Testis (tissue), 3 donors: ENCODE data around the gene FDXR. TPM values are rescaled to one million over a fixed set of nuclear protein-coding genes. Genes with fewer than 3 reads are reported as not detected.

Experiments
- DNase-seq: peaks from one replicate; pipeline ENCODE4 v3.0.0-alpha.2; 2019
- H3K27ac ChIP-seq, 2 donors: fragments of 200-600 bp; sonication (generic); one replicate each; pipeline ENCODE4 v1.5.1; 2019
- H3K27me3 ChIP-seq: fragments of 200-600 bp; sonication (generic); one replicate; pipeline ENCODE4 v1.5.1; 2019
- H3K36me3 ChIP-seq: fragments of 200-600 bp; sonication (generic); one replicate; pipeline ENCODE4 v1.5.1; 2017; ENCODE audit warnings: low read depth; ENCODE audit errors: missing control alignments
- H3K4me1 ChIP-seq: fragments of 200-600 bp; sonication (generic); one replicate; pipeline ENCODE4 v1.5.1; 2019
- H3K4me3 ChIP-seq, 2 donors: fragments of 200-600 bp; sonication (generic); one replicate each; pipeline ENCODE4 v1.5.1; 2017 to 2019
- H3K9me3 ChIP-seq: fragments of 200-600 bp; sonication (generic); one replicate; pipeline ENCODE4 v1.5.1; 2017
- POLR2A ChIP-seq: fragments of 450-650 bp; IDR thresholded peaks from one replicate; pipeline ENCODE4 v1.6.1; 2017; ENCODE audit warnings: antibody characterized with exemption, mild to moderate bottlenecking, moderate library complexity
- WGBS, 2 donors: methylation state at CpG; one replicate each; pipeline ENCODE4 v1.1.5; 2018; 5-methylcytosine and 5-hydroxymethylcytosine counted together
- intact Hi-C: fragments of 100-400 bp; cut with DNase I; formaldehyde crosslinking; loops from one replicate; pipeline ENCODE4 v1.15.1; 2023; ENCODE audit warnings: low total_unique reads
- polyA plus RNA-seq: library from polyadenylated mRNA; stranded (reverse); fragments of 350-450 nt; fragmentation: Illumina TruSeq; extraction: RNeasy Lipid Tissue Mini Kit (QIAGEN cat#74804); gene quantifications from one replicate; pipeline ENCODE4 v1.2.3, GENCODE V29; 2014; ENCODE audit warnings: low read depth, low replicate concordance; ENCODE audit not compliant: insufficient read depth
- total RNA-seq, 2 donors: library from RNA; depleted of rRNA; stranded (reverse); fragments of >200 nt; gene quantifications; one replicate each; pipeline ENCODE4 v1.2.3, GENCODE V29; 2016
- TF ChIP-seq, protein P1 (sequence below), 3 experiments: fragments of 450-650 bp in 2 of 3; fragments of 200-600 bp in 1 of 3; sonication (generic) in 1 of 3; IDR thresholded peaks; one replicate each; pipeline ENCODE4 v1.5.1; 2016 to 2019; ENCODE audit warnings: antibody characterized with exemption in 3 of 3, mild to moderate bottlenecking in 2 of 3, moderate library complexity in 1 of 3

The FDXR gene
- total and polyA plus RNA-seq, 3 donors from 2014 or later = 97.1 to 216 (median 204) TPM

GRCh38 chr17:74814453-74814852, 58.3 kb downstream of the FDXR start:
- no peak for TF ChIP-seq POLR2A
- TF ChIP-seq, protein P1, sequence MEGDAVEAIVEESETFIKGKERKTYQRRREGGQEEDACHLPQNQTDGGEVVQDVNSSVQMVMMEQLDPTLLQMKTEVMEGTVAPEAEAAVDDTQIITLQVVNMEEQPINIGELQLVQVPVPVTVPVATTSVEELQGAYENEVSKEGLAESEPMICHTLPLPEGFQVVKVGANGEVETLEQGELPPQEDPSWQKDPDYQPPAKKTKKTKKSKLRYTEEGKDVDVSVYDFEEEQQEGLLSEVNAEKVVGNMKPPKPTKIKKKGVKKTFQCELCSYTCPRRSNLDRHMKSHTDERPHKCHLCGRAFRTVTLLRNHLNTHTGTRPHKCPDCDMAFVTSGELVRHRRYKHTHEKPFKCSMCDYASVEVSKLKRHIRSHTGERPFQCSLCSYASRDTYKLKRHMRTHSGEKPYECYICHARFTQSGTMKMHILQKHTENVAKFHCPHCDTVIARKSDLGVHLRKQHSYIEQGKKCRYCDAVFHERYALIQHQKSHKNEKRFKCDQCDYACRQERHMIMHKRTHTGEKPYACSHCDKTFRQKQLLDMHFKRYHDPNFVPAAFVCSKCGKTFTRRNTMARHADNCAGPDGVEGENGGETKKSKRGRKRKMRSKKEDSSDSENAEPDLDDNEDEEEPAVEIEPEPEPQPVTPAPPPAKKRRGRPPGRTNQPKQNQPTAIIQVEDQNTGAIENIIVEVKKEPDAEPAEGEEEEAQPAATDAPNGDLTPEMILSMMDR (IDR thresholded peaks at IDR 0.05) = no peak
- Histone ChIP-seq H3K27me3 (no peaks in the 10 kb centered on the region), H3K36me3 (no peaks in the 10 kb centered on the region), H3K9me3 (no peaks in the 10 kb centered on the region), H3K27ac (no peak overlapping the region), H3K4me1 (no peaks in the 10 kb centered on the region), H3K4me3 (no peak overlapping the region)
- no peak for DNase-seq
- intact Hi-C loops = no loop called here
- 91 to 94% methylated on average over 5 of the region's 5 CpGs for WGBS, 2 donors

Other genes starting within 250 kb of the FDXR start
- gene CD300E, start 249.3 kb downstream of the FDXR start, total RNA-seq = under 1 TPM in 1 of 2 donors, not detected in 1; 0.31 TPM
- 0.45 TPM for gene CD300E, start 249.3 kb downstream of the FDXR start, polyA plus RNA-seq
- 1 to 10 TPM in 1 of 2 donors, under 1 TPM in 1; 0.43 to 1.1 TPM for gene CD300LF, start 160.1 kb downstream of the FDXR start, total RNA-seq
- gene CD300LF, start 160.1 kb downstream of the FDXR start, polyA plus RNA-seq = 0.79 TPM
- gene RAB37, start 135.7 kb downstream of the FDXR start, total RNA-seq = under 1 TPM; 0.81 to 0.94 TPM
- 1.9 TPM for gene RAB37, start 135.7 kb downstream of the FDXR start, polyA plus RNA-seq
- 10 to 100 TPM; 26.9 to 28.6 TPM for gene NHERF1, start 124.4 kb downstream of the FDXR start, total RNA-seq
- gene NHERF1, start 124.4 kb downstream of the FDXR start, polyA plus RNA-seq = 69.2 TPM
- 10 to 100 TPM; 45.6 to 51.3 TPM for gene NAT9, start 96.6 kb downstream of the FDXR start, total RNA-seq
- 43.8 TPM for gene NAT9, start 96.6 kb downstream of the FDXR start, polyA plus RNA-seq
- 10 to 100 TPM; 20.1 to 20.8 TPM for gene GRIN2C, start 13.1 kb downstream of the FDXR start, total RNA-seq
- 7.7 TPM for gene GRIN2C, start 13.1 kb downstream of the FDXR start, polyA plus RNA-seq
- 1 to 10 TPM; 1.4 to 2.0 TPM for gene FADS6, start 20.6 kb upstream of the FDXR start, total RNA-seq
- 0.95 TPM for gene FADS6, start 20.6 kb upstream of the FDXR start, polyA plus RNA-seq
- 1 to 10 TPM; 2.0 to 2.1 TPM for gene USH1G, start 50.3 kb upstream of the FDXR start, total RNA-seq
- gene USH1G, start 50.3 kb upstream of the FDXR start, polyA plus RNA-seq = 1.1 TPM
- gene OTOP2, start 51.3 kb upstream of the FDXR start, total RNA-seq = 1 to 10 TPM; 2.4 to 5.7 TPM
- gene OTOP2, start 51.3 kb upstream of the FDXR start, polyA plus RNA-seq = 5.7 TPM
- gene OTOP3, start 62.9 kb upstream of the FDXR start, total RNA-seq = under 1 TPM in 1 of 2 donors, not detected in 1; 0.12 TPM
- not detected for gene OTOP3, start 62.9 kb upstream of the FDXR start, polyA plus RNA-seq
- gene HID1, start 99.8 kb upstream of the FDXR start, total RNA-seq = 10 to 100 TPM; 40.9 to 45.8 TPM
- gene HID1, start 99.8 kb upstream of the FDXR start, polyA plus RNA-seq = 18.6 TPM
- gene CDR2L, start 114.6 kb upstream of the FDXR start, total RNA-seq = 10 to 100 TPM; 39.5 to 39.6 TPM
- 16.6 TPM for gene CDR2L, start 114.6 kb upstream of the FDXR start, polyA plus RNA-seq
- gene MRPL58, start 139.7 kb upstream of the FDXR start, total RNA-seq = 10 to 100 TPM; 24.3 to 38.1 TPM
- gene MRPL58, start 139.7 kb upstream of the FDXR start, polyA plus RNA-seq = 20.9 TPM
- 100 to 1,000 TPM; 126 to 148 TPM for gene ATP5PD, start 174.0 kb upstream of the FDXR start, total RNA-seq
- gene ATP5PD, start 174.0 kb upstream of the FDXR start, polyA plus RNA-seq = 190 TPM
- gene KCTD2, start 174.2 kb upstream of the FDXR start, total RNA-seq = 100 to 1,000 TPM; 122 to 135 TPM
- 88.9 TPM for gene KCTD2, start 174.2 kb upstream of the FDXR start, polyA plus RNA-seq
- gene SLC16A5, start 215.0 kb upstream of the FDXR start, total RNA-seq = 10 to 100 TPM in 1 of 2 donors, 1 to 10 TPM in 1; 6.4 to 11.1 TPM
- gene SLC16A5, start 215.0 kb upstream of the FDXR start, polyA plus RNA-seq = 6.9 TPM
- gene ARMC7, start 237.0 kb upstream of the FDXR start, total RNA-seq = 10 to 100 TPM in 1 of 2 donors, 1 to 10 TPM in 1; 10.0 to 11.8 TPM
- gene ARMC7, start 237.0 kb upstream of the FDXR start, polyA plus RNA-seq = 12.6 TPM